ENCODE data around the gene ZMYND11.

ZMYND11 gene

GRCh38 chr10:282294-283139 lies 147.3 kb downstream of the ZMYND11 start:
- H3K27ac ChIP-seq (ENCODE audit: low read depth, low read length): no peak overlapping the region
- H3F3A ChIP-seq (ENCODE audit: control insufficient read depth, insufficient read depth): no peaks in the 10 kb centered on the region
- no peaks in the 10 kb centered on the region for H3K9me2 ChIP-seq (replicated peaks; ENCODE audit: control insufficient read depth, low read length)
- no peaks in the 10 kb centered on the region for H4K20me1 ChIP-seq (ENCODE audit: control insufficient read depth, insufficient read depth, low read depth, low read length)
- no peak overlapping the region for H3K4me3 ChIP-seq (ENCODE audit: low read length)
- no peaks in the 10 kb centered on the region for H3K4me1 ChIP-seq (ENCODE audit: control insufficient read depth, low read length)
- no peaks in the 10 kb centered on the region for H3K79me2 ChIP-seq (ENCODE audit: control insufficient read depth, low read length)
- H3K9me3 ChIP-seq (ENCODE audit: control insufficient read depth, insufficient read depth, low read length): no peaks in the 10 kb centered on the region
- no peak for TF ChIP-seq CTCF (IDR thresholded peaks at IDR 0.05; ENCODE audit: low read depth, low read length, poor library complexity, severe bottlenecking)
- no peak for TF ChIP-seq EZH2phosphoT487 (IDR thresholded peaks at IDR 0.05; ENCODE audit: borderline replicate concordance, low read length)
- H3K27me3 ChIP-seq (ENCODE audit: control insufficient read depth, low read length): no peaks in the 10 kb centered on the region
- peaks cover 97% of the 10 kb centered on the region for H3K36me3 ChIP-seq (ENCODE audit: control insufficient read depth, low read length)
- H3K4me2 ChIP-seq (ENCODE audit: low read length): no peak overlapping the region

GRCh38 chr10:283140-283479 lies 147.9 kb downstream of the ZMYND11 start:
- Histone ChIP-seq H3K79me2 (ENCODE audit: control insufficient read depth, low read length) (no peaks in the 10 kb centered on the region), H3F3A (ENCODE audit: control insufficient read depth, insufficient read depth) (no peaks in the 10 kb centered on the region), H3K36me3 (ENCODE audit: control insufficient read depth, low read length) (peaks cover 97% of the 10 kb centered on the region), H3K27ac (ENCODE audit: low read depth, low read length) (no peak overlapping the region), H3K9me2 (replicated peaks; ENCODE audit: control insufficient read depth, low read length) (no peaks in the 10 kb centered on the region), H3K27me3 (ENCODE audit: control insufficient read depth, low read length) (no peaks in the 10 kb centered on the region), H4K20me1 (ENCODE audit: control insufficient read depth, insufficient read depth, low read depth, low read length) (no peaks in the 10 kb centered on the region), H3K4me2 (ENCODE audit: low read length) (no peak overlapping the region), H3K9me3 (ENCODE audit: control insufficient read depth, insufficient read depth, low read length) (no peaks in the 10 kb centered on the region), H3K4me1 (ENCODE audit: control insufficient read depth, low read length) (peaks cover under 1% of the 10 kb centered on the region; the same call in 1 of the 2 replicates), H3K4me3 (ENCODE audit: low read length) (no peak overlapping the region)
- TF ChIP-seq EZH2phosphoT487 (IDR thresholded peaks at IDR 0.05; ENCODE audit: borderline replicate concordance, low read length): no peak
- TF ChIP-seq CTCF (IDR thresholded peaks at IDR 0.05; ENCODE audit: low read depth, low read length, poor library complexity, severe bottlenecking): no peak

- Histone ChIP-seq H3K27ac (ENCODE audit: low read depth, low read length) (no peak overlapping the region), H3K4me3 (ENCODE audit: low read length) (no peak overlapping the region)
These were observed 148.7 kb downstream of the ZMYND11 start for GRCh38 chr10:283916-284356.

More at GRCh38 chr10:283916-284356, 148.7 kb downstream of the ZMYND11 start:
- TF ChIP-seq CTCF (IDR thresholded peaks at IDR 0.05; ENCODE audit: low read depth, low read length, poor library complexity, severe bottlenecking) (no peak), EZH2phosphoT487 (IDR thresholded peaks at IDR 0.05; ENCODE audit: borderline replicate concordance, low read length) (no peak)
- Histone ChIP-seq H3K36me3 (ENCODE audit: control insufficient read depth, low read length) (peaks cover 96% of the 10 kb centered on the region), H3K9me2 (replicated peaks; ENCODE audit: control insufficient read depth, low read length) (no peaks in the 10 kb centered on the region), H3K27me3 (ENCODE audit: control insufficient read depth, low read length) (no peaks in the 10 kb centered on the region), H3K4me2 (ENCODE audit: low read length) (no peak overlapping the region), H3K4me1 (ENCODE audit: control insufficient read depth, low read length) (peaks cover 9% of the 10 kb centered on the region), H3F3A (ENCODE audit: control insufficient read depth, insufficient read depth) (0 out of 2 replicates have a peak, but pooled peaks cover 2% of the 10 kb centered on the region), H3K9me3 (ENCODE audit: control insufficient read depth, insufficient read depth, low read length) (no peaks in the 10 kb centered on the region), H4K20me1 (ENCODE audit: control insufficient read depth, insufficient read depth, low read depth, low read length) (no peaks in the 10 kb centered on the region), H3K79me2 (ENCODE audit: control insufficient read depth, low read length) (no peaks in the 10 kb centered on the region)
